Measurements from ENCODE around the gene ADGRE2. TPM values are rescaled to one million over a fixed set of nuclear protein-coding genes. Genes with fewer than 3 reads are reported as not detected.

ADGRE2 gene
- total RNA-seq, 2 donors from 2014 or later = 1.3 to 1.8 TPM

- DNase-seq = no peak
- no peak for TF ChIP-seq CTCF (IDR thresholded peaks at IDR 0.05)
- intact Hi-C loops (cut with DNase I) = no loop called here
- Histone ChIP-seq H3K27me3 (no peaks in the 10 kb centered on the region), H3K4me1 (no peaks in the 10 kb centered on the region), H3K9me3 (no peaks in the 10 kb centered on the region), H3K36me3 (no peaks in the 10 kb centered on the region), H3K9ac (ENCODE audit: low read depth in 2 of 2, low read length in 2 of 2) (no peak overlapping the region), H3K27ac (no peak overlapping the region), H3K4me3 (no peak overlapping the region)
Observed at GRCh38 chr19:14772467-14772866, 5.9 kb downstream of the ADGRE2 start.

GRCh38 chr19:14770944-14771839 lies 7.2 kb downstream of the ADGRE2 start:
- no peak for TF ChIP-seq CTCF (IDR thresholded peaks at IDR 0.05)
- Histone ChIP-seq H3K4me3 (no peak overlapping the region), H3K4me1 (no peaks in the 10 kb centered on the region), H3K36me3 (no peaks in the 10 kb centered on the region), H3K27ac (no peak overlapping the region), H3K27me3 (no peaks in the 10 kb centered on the region), H3K9me3 (no peaks in the 10 kb centered on the region), H3K9ac (ENCODE audit: low read depth in 2 of 2, low read length in 2 of 2) (no peak overlapping the region)
- intact Hi-C loops (cut with DNase I) = no loop called here
- no peak for DNase-seq

- H3K9ac ChIP-seq (ENCODE audit: low read depth in 2 of 2, low read length in 2 of 2) = no peak overlapping the region
- H3K36me3 ChIP-seq = no peaks in the 10 kb centered on the region
- H3K4me3 ChIP-seq = no peak overlapping the region
- H3K27me3 ChIP-seq = no peaks in the 10 kb centered on the region
- H3K4me1 ChIP-seq = no peaks in the 10 kb centered on the region
- intact Hi-C loops (cut with DNase I) = no loop called here
- DNase-seq = no peak
- no peak for TF ChIP-seq CTCF (IDR thresholded peaks at IDR 0.05)
- H3K9me3 ChIP-seq = no peaks in the 10 kb centered on the region
- no peak overlapping the region for H3K27ac ChIP-seq
Observed at GRCh38 chr19:14770136-14770535, 8.2 kb downstream of the ADGRE2 start.

GRCh38 chr19:14769201-14769600 lies 9.2 kb downstream of the ADGRE2 start:
- no peak overlapping the region for H3K4me3 ChIP-seq
- no peaks in the 10 kb centered on the region for H3K9me3 ChIP-seq
- no peaks in the 10 kb centered on the region for H3K27me3 ChIP-seq
- no peaks in the 10 kb centered on the region for H3K4me1 ChIP-seq
- no peak for TF ChIP-seq CTCF (IDR thresholded peaks at IDR 0.05)
- no peaks in the 10 kb centered on the region for H3K36me3 ChIP-seq
- intact Hi-C loops (cut with DNase I) = loop anchor here (5.0 kb wide), 1 partner anchor 372 kb away; no protein-coding TSS in a partner anchor
- no peak overlapping the region for H3K9ac ChIP-seq (ENCODE audit: low read depth in 2 of 2, low read length in 2 of 2)
- no peak overlapping the region for H3K27ac ChIP-seq
- no peak for DNase-seq

- Histone ChIP-seq H3K9me3 (no peaks in the 10 kb centered on the region), H3K27me3 (no peaks in the 10 kb centered on the region), H3K4me1 (no peaks in the 10 kb centered on the region), H3K36me3 (no peaks in the 10 kb centered on the region), H3K9ac (ENCODE audit: low read depth in 2 of 2, low read length in 2 of 2) (no peak overlapping the region), H3K27ac (no peak overlapping the region), H3K4me3 (no peak overlapping the region)
- intact Hi-C loops (cut with DNase I) = loop anchor here (5.0 kb wide), 1 partner anchor 371 kb away; no protein-coding TSS in a partner anchor
- no peak for TF ChIP-seq CTCF (IDR thresholded peaks at IDR 0.05)
- DNase-seq = no peak
Observed at GRCh38 chr19:14768001-14768400, 10.4 kb downstream of the ADGRE2 start.
